ENCODE results near the gene FCN1.
"Not testable (repeated sequence)": the region's sequence is repeated elsewhere in the genome, so short reads cannot be mapped to it uniquely, and the experiment has no call there.

The FCN1 gene

GRCh38 chr9:134959126-134959970 lies 41.6 kb upstream of the FCN1 start:
- no peak overlapping the region for H3K9ac ChIP-seq (ENCODE audit: low read depth, low read length, poor library complexity, severe bottlenecking)
- no peaks in the 10 kb centered on the region for H4K20me1 ChIP-seq (ENCODE audit: insufficient read depth, low read length, poor library complexity, severe bottlenecking)
- no peak overlapping the region for H3K4me2 ChIP-seq (ENCODE audit: low read depth, low read length, poor library complexity, severe bottlenecking)
- no peaks in the 10 kb centered on the region for H3K9me2 ChIP-seq (replicated peaks; ENCODE audit: low read depth, low read length)
- no peak overlapping the region for H3K4me3 ChIP-seq (ENCODE audit: low read length, poor library complexity, severe bottlenecking)
- H2AFZ ChIP-seq (ENCODE audit: low read length) = no peak overlapping the region
- TF ChIP-seq EZH2phosphoT487 (IDR thresholded peaks at IDR 0.05; ENCODE audit: borderline replicate concordance) (no peak), CTCF (conservative IDR thresholded peaks at IDR 0.05; ENCODE audit: low read length) (no peak)
- H3K27me3 ChIP-seq (ENCODE audit: insufficient read depth, low read length, poor library complexity, severe bottlenecking) = no peaks in the 10 kb centered on the region
- no peaks in the 10 kb centered on the region for H3K79me2 ChIP-seq (ENCODE audit: insufficient read depth, low read length)
- no peaks in the 10 kb centered on the region; the same call in 1 of the 2 replicates for H3K9me3 ChIP-seq (ENCODE audit: insufficient read depth, low read depth, low read length)
- no peaks in the 10 kb centered on the region for H3F3A ChIP-seq (ENCODE audit: low read depth)
- H3K36me3 ChIP-seq (ENCODE audit: insufficient read depth, low read length) = no peaks in the 10 kb centered on the region
- no peaks in the 10 kb centered on the region for H3K4me1 ChIP-seq (ENCODE audit: insufficient read depth, low read length, poor library complexity, severe bottlenecking)

GRCh38 chr9:134957945-134958227 lies 40.2 kb upstream of the FCN1 start:
- H4K20me1 ChIP-seq (ENCODE audit: insufficient read depth, low read length, poor library complexity, severe bottlenecking) = no peaks in the 10 kb centered on the region
- H3F3A ChIP-seq (ENCODE audit: low read depth) = no peaks in the 10 kb centered on the region
- TF ChIP-seq CTCF (conservative IDR thresholded peaks at IDR 0.05; ENCODE audit: low read length) = no peak
- no peak for TF ChIP-seq EZH2phosphoT487 (IDR thresholded peaks at IDR 0.05; ENCODE audit: borderline replicate concordance)
- H3K4me1 ChIP-seq (ENCODE audit: insufficient read depth, low read length, poor library complexity, severe bottlenecking) = no peaks in the 10 kb centered on the region
- H3K4me3 ChIP-seq (ENCODE audit: low read length, poor library complexity, severe bottlenecking) = no peak overlapping the region
- H2AFZ ChIP-seq (ENCODE audit: low read length) = no peak overlapping the region
- no peaks in the 10 kb centered on the region for H3K9me2 ChIP-seq (replicated peaks; ENCODE audit: low read depth, low read length)
- H3K4me2 ChIP-seq (ENCODE audit: low read depth, low read length, poor library complexity, severe bottlenecking) = no peak overlapping the region
- no peaks in the 10 kb centered on the region; the same call in 1 of the 2 replicates for H3K9me3 ChIP-seq (ENCODE audit: insufficient read depth, low read depth, low read length)
- no peaks in the 10 kb centered on the region for H3K36me3 ChIP-seq (ENCODE audit: insufficient read depth, low read length)
- H3K9ac ChIP-seq (ENCODE audit: low read depth, low read length, poor library complexity, severe bottlenecking) = no peak overlapping the region
- H3K27me3 ChIP-seq (ENCODE audit: insufficient read depth, low read length, poor library complexity, severe bottlenecking) = no peaks in the 10 kb centered on the region
- no peaks in the 10 kb centered on the region for H3K79me2 ChIP-seq (ENCODE audit: insufficient read depth, low read length)

GRCh38 chr9:134957165-134957944 lies 39.6 kb upstream of the FCN1 start:
- no peak overlapping the region for H3K4me3 ChIP-seq (ENCODE audit: low read length, poor library complexity, severe bottlenecking)
- no peaks in the 10 kb centered on the region for H3F3A ChIP-seq (ENCODE audit: low read depth)
- H3K9me2 ChIP-seq (replicated peaks; ENCODE audit: low read depth, low read length) = no peaks in the 10 kb centered on the region
- no peaks in the 10 kb centered on the region for H3K36me3 ChIP-seq (ENCODE audit: insufficient read depth, low read length)
- H2AFZ ChIP-seq (ENCODE audit: low read length) = no peak overlapping the region
- no peaks in the 10 kb centered on the region for H3K27me3 ChIP-seq (ENCODE audit: insufficient read depth, low read length, poor library complexity, severe bottlenecking)
- H3K79me2 ChIP-seq (ENCODE audit: insufficient read depth, low read length) = no peaks in the 10 kb centered on the region
- TF ChIP-seq CTCF (conservative IDR thresholded peaks at IDR 0.05; ENCODE audit: low read length) = no peak
- TF ChIP-seq EZH2phosphoT487 (IDR thresholded peaks at IDR 0.05; ENCODE audit: borderline replicate concordance) = no peak
- H3K9ac ChIP-seq (ENCODE audit: low read depth, low read length, poor library complexity, severe bottlenecking) = no peak overlapping the region
- H3K9me3 ChIP-seq (ENCODE audit: insufficient read depth, low read depth, low read length) = no peaks in the 10 kb centered on the region; the same call in 1 of the 2 replicates
- H4K20me1 ChIP-seq (ENCODE audit: insufficient read depth, low read length, poor library complexity, severe bottlenecking) = no peaks in the 10 kb centered on the region
- H3K4me1 ChIP-seq (ENCODE audit: insufficient read depth, low read length, poor library complexity, severe bottlenecking) = no peaks in the 10 kb centered on the region
- H3K4me2 ChIP-seq (ENCODE audit: low read depth, low read length, poor library complexity, severe bottlenecking) = no peak overlapping the region

- H3K9me2 ChIP-seq (replicated peaks; ENCODE audit: low read depth, low read length); H3K9ac ChIP-seq (ENCODE audit: low read depth, low read length, poor library complexity, severe bottlenecking); H3K79me2 ChIP-seq (ENCODE audit: insufficient read depth, low read length); H3K4me3 ChIP-seq (ENCODE audit: low read length, poor library complexity, severe bottlenecking); H3K4me1 ChIP-seq (ENCODE audit: insufficient read depth, low read length, poor library complexity, severe bottlenecking); H3K27me3 ChIP-seq (ENCODE audit: insufficient read depth, low read length, poor library complexity, severe bottlenecking); H3K9me3 ChIP-seq (ENCODE audit: insufficient read depth, low read depth, low read length); H4K20me1 ChIP-seq (ENCODE audit: insufficient read depth, low read length, poor library complexity, severe bottlenecking); H3K4me2 ChIP-seq (ENCODE audit: low read depth, low read length, poor library complexity, severe bottlenecking); H3F3A ChIP-seq (ENCODE audit: low read depth); H2AFZ ChIP-seq (ENCODE audit: low read length); H3K36me3 ChIP-seq (ENCODE audit: insufficient read depth, low read length): not testable (repeated sequence)
These were observed 38.7 kb upstream of the FCN1 start for GRCh38 chr9:134956387-134956786.

Measured in Loucy (cell line).